Stimulated activated CD8-positive, alpha-beta memory T cell treated with anti-CD3 and anti-CD28 coated beads, Interleukin-4, amount 100 ng/mL, for 48 hours (primary cell): ENCODE data around the gene C2.
"Not testable (repeated sequence)": the region's sequence is repeated elsewhere in the genome, so short reads cannot be mapped to it uniquely, and the experiment has no call there.

Experiments used
- DNase-seq: peaks from one replicate; pipeline ENCODE4 v3.0.0-alpha.2; 2020

C2 gene

GRCh38 chr6:31899215-31899614 lies 28.3 kb upstream of the C2 start:
- DNase-seq: no peak

GRCh38 chr6:31899882-31900722 lies 27.4 kb upstream of the C2 start:
- no peak for DNase-seq

- DNase-seq: no peak
Measured at GRCh38 chr6:31900917-31901414, 26.6 kb upstream of the C2 start.

- peak; percentile 75 for DNase-seq
Measured at GRCh38 chr6:31901415-31901952, 26.0 kb upstream of the C2 start.

DNA sequence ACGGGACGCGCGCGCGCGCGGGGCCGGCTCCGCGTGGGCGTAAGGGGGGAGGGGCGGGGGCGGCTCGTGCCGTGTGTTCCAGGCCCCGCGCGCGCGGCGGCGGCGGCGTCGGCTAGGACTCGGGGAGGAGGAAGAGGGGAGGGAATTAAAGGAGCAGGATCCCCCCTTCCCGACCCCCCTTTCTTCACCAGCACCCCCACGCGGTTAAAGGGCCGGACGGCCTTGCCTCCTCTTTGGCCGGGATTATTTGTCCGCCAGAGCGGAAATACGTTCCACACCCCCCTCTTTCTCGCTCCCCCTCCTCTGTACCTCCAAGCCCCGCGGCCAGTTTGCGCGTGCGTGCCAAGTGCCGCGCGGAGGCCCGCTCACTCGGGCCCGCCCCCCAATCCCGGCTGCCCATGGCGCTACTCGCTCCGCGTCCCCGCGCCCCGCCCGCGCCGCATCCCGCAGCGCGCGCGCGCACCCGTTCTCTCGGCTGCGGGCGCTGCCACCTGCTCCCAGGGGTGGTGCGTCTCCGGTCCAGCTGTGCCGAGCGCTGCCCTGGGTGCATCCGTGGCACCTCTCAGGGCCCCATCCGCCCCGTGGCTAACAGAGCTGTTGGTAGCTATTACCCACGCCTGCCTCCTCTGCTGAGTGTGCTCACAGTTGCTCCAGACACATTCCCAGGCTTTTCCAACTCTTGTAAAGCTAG lies 25.4 kb upstream of the C2 start, which contains the start of gene ZBTB12:
TSS of gene ZBTB12 (minus strand) at position 134 of the 691 bp plus-strand sequence. CDS start 781 bp downstream, outside the sequence.
- peak; percentile 89 for DNase-seq

GRCh38 chr6:31903957-31904356 lies 23.6 kb upstream of the C2 start:
- DNase-seq: no peak

GRCh38 chr6:31905041-31905440 lies 22.5 kb upstream of the C2 start:
- no peak for DNase-seq

- DNase-seq: no peak
Measured at GRCh38 chr6:31906122-31906521, 21.4 kb upstream of the C2 start.

- DNase-seq: not testable (repeated sequence)
Measured at GRCh38 chr6:31906727-31907126, 20.8 kb upstream of the C2 start.

GRCh38 chr6:31907158-31907813 lies 20.2 kb upstream of the C2 start:
- no peak for DNase-seq

DNA sequence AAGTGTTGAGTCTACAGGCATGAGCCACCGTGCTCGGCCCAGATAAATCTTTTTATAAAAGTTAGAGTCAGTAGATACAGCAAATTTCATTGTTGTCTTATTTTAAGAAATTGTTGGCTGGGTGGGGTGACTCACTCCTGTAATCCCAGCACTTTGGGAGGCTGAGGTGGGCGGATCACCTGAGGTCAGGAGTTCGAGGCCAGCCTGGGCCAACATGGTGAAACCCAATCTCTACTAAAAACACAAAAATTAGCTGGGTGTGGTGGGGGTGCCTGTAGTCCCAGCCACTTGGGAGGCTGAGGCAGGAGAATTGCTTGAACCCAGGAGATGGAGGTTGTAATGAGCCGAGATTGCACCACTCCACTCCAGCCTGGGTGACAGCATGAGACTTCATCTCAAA lies 19.3 kb upstream of the C2 start:
- DNase-seq: not testable (repeated sequence)

- no peak for DNase-seq
Measured at GRCh38 chr6:31908791-31909190, 18.7 kb upstream of the C2 start.

DNA sequence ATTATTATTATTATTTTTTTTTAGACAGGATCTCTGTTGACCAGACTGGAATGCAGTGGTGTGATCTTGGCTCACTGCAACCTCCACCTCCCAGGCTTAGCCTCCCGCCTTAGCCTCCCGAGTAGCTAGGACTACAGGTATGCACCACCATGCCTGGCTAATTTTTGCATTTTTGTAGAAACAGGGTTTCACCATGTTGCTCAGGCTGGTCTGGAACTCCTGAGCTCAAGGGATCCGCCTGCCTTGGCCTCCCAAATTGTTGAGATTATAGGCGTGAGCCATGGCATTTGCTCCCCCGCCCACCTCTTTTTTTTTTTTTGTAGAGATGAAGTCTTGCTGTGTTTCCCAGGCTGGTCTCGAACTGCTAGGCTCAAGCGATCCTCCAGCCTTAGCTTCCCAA lies 18.2 kb upstream of the C2 start:
- DNase-seq: not testable (repeated sequence)

- DNase-seq: no peak
Measured at GRCh38 chr6:31911826-31912585, 15.5 kb upstream of the C2 start.

DNA sequence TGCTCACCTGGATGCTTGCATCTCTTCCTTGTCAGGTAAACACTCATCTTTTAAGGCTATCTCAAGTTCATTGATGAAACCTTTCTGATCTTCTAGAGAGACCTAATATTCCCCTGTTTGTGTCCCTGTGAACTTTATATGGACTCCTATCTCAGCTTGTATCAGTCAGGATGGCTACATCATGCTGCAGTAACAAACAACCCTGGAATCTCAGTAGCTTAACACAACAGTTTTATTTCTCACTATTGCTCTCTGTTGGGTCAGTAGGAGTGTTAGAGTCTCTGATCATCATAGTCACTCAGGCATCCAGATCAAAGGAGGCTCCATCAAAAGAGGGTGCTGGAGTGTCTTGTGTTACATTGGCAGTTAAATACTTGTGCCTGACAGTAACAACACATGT lies 12.2 kb upstream of the C2 start:
- DNase-seq: no peak

DNA sequence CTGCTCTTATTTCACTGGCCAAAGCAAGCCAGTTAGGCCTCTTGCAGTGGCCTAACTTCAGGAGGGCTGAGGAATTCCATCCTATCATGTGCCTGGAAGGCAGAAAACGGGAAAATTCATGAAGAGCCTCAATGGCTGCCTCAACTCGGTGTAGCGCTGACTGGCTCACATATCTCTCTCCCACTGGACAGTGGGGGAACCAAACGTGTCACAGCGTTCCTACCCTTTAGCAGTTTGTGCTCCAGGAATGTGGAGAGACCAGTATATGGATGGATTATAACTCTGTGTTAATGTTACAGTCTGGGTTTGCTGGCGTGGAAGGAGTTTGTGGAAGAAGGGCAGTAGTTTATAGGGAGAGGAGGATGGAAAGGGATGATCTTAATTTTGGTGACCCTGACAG lies 11.8 kb upstream of the C2 start:
- no peak for DNase-seq

GRCh38 chr6:31918069-31918720 lies 9.3 kb upstream of the C2 start:
- DNase-seq: no peak

DNA sequence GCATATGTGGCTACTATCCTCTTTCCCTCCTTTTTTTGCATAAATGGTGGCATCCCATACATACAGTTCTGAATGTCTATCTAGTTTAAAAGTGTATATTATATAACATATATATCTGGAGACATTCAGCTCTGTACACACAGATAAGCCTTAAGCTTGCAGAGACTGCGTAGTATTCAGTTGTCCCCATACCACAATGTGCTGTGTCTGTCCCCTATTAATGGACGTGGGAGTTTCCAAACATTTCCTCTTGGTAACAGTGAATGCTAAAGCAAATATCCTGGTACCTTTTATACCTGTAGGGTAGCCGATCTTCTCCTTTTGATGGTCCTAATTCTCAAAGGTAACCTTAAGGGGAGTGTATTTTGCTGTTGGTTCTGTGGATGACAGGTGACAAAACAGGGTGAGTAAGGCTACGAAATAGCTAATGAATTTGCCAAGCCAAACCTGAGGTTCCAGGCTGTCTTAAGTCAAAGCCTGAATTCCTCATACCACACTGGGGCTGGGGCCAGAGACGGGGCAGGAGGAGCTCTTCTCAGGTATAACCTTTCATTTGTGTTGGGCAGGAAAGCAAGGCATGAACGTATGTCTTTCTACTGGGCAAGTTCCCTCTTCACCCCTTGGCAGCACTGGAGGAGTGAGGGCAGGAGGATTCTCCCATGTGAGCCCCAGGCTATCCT lies 7.8 kb upstream of the C2 start:
- DNase-seq: no peak

GRCh38 chr6:31920811-31921210 lies 6.7 kb upstream of the C2 start:
- DNase-seq: no peak

DNA sequence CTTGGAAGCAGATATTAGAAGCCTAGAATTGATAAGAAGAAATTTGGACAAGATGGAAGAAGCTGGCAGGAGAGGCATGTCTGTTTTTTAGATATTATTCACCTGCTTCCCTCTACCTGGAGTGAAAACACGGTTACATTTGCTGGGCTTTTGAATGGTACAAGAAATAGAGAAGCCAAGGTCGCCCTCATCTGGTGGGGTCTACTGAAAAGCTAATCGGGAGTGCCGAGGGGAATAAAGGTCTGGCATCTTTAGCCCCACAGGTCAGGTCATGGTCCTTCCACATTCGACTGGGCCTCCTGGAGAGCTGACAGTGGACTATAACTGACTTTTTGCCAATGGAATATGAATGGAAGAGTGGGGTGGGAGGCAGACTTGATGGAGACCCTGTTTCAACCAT lies 4.6 kb upstream of the C2 start:
- DNase-seq: peak; percentile 44
